Stimulated activated CD8-positive, alpha-beta memory T cell treated with anti-CD3 and anti-CD28 coated beads, Interleukin-15, amount 100 ng/mL, for 4 hours (primary cell): ENCODE data around the gene ZSCAN12.
"Not testable (repeated sequence)": the region's sequence is repeated elsewhere in the genome, so short reads cannot be mapped to it uniquely, and the experiment has no call there.

Experiments used
- DNase-seq, 2 donors: peaks; one replicate each; pipeline ENCODE4 v3.0.0-alpha.2; 2020; ENCODE audit warnings: low read depth in 2 of 2

Gene ZSCAN12

GRCh38 chr6:28399350-28400121, at the start of gene ZSCAN12:
TSS of gene ZSCAN12 (minus strand) at chr6:28399747. CDS start at chr6:28398405, 1,342 bp downstream.
- peak; percentile 67 to 74 for DNase-seq

- DNase-seq: no peak
Observed at GRCh38 chr6:28449056-28449455, 49.5 kb upstream of the ZSCAN12 start.

GRCh38 chr6:28447512-28447906, 48.0 kb upstream of the ZSCAN12 start:
- DNase-seq: not testable (repeated sequence)

- no peak for DNase-seq
Observed at GRCh38 chr6:28446818-28447511, 47.4 kb upstream of the ZSCAN12 start.

- DNase-seq: not testable (repeated sequence)
Observed at GRCh38 chr6:28444759-28445158, 45.2 kb upstream of the ZSCAN12 start.

- peak; percentile 64 to 75 for DNase-seq
Observed at GRCh38 chr6:28443112-28443773, 43.7 kb upstream of the ZSCAN12 start, which contains the start of gene ZSCAN23. TSS of gene ZSCAN23 (minus strand) at chr6:28443491. CDS start at chr6:28436266, 7,225 bp downstream.

GRCh38 chr6:28442586-28442985, 43.0 kb upstream of the ZSCAN12 start:
- DNase-seq: no peak

- no peak for DNase-seq
Observed at GRCh38 chr6:28436404-28436803, 36.9 kb upstream of the ZSCAN12 start.

GRCh38 chr6:28433119-28433518, 33.6 kb upstream of the ZSCAN12 start:
- no peak for DNase-seq

GRCh38 chr6:28429781-28430180, 30.2 kb upstream of the ZSCAN12 start:
- no peak for DNase-seq

GRCh38 chr6:28425944-28426541, 26.5 kb upstream of the ZSCAN12 start:
- no peak for DNase-seq

GRCh38 chr6:28424163-28424562, 24.6 kb upstream of the ZSCAN12 start:
- no peak for DNase-seq

- DNase-seq: no peak
Observed at GRCh38 chr6:28423546-28423945, 24.0 kb upstream of the ZSCAN12 start.

GRCh38 chr6:28413681-28414080, 14.1 kb upstream of the ZSCAN12 start:
- no peak for DNase-seq

- no peak for DNase-seq
Observed at GRCh38 chr6:28410767-28411166, 11.2 kb upstream of the ZSCAN12 start.

GRCh38 chr6:28408076-28408802, 8.7 kb upstream of the ZSCAN12 start:
- DNase-seq: no peak

GRCh38 chr6:28407401-28407800, 7.9 kb upstream of the ZSCAN12 start:
- DNase-seq: no peak

- not testable (repeated sequence) for DNase-seq
Observed at GRCh38 chr6:28403923-28404322, 4.4 kb upstream of the ZSCAN12 start.

- no peak for DNase-seq
Observed at GRCh38 chr6:28402197-28402596, 2.6 kb upstream of the ZSCAN12 start.

- no peak for DNase-seq
Observed at GRCh38 chr6:28401172-28401571, 1.6 kb upstream of the ZSCAN12 start.

- DNase-seq: no peak
Observed at GRCh38 chr6:28400122-28400451, 540 bp upstream of the ZSCAN12 start.

- DNase-seq: no peak
Observed at GRCh38 chr6:28395918-28396317, 3.6 kb downstream of the ZSCAN12 start.
